ENCODE measurements around the gene GLCE. TPM values are rescaled to one million over a fixed set of nuclear protein-coding genes. Genes with fewer than 3 reads are reported as not detected.
A peak's percentile ranks its signal among the peaks of the same experiment; 100 is the strongest.

The GLCE gene
- total RNA-seq, 1 donor: 17.7 TPM

DNA sequence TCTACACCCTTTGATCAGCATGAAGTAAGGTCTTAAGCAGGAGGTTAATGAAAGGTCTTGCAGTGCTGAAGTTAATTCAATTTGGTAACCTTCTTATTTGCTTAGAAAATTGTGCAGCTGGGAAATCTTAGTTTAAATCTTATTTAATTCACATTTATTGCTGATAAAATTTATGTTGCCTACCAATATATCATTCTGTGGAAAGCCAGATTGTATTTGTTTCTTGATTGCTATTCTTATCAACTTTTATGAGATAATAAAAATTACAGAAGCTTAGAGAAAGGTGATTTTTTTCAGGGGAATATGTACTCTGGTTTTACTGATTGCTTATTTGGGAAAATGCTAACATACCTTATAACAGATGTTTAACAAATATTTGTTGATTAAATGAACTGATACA, 74.2 kb downstream of the GLCE start:
- DNase-seq (ENCODE audit: low read depth): no peak
- TF ChIP-seq, protein P1, sequence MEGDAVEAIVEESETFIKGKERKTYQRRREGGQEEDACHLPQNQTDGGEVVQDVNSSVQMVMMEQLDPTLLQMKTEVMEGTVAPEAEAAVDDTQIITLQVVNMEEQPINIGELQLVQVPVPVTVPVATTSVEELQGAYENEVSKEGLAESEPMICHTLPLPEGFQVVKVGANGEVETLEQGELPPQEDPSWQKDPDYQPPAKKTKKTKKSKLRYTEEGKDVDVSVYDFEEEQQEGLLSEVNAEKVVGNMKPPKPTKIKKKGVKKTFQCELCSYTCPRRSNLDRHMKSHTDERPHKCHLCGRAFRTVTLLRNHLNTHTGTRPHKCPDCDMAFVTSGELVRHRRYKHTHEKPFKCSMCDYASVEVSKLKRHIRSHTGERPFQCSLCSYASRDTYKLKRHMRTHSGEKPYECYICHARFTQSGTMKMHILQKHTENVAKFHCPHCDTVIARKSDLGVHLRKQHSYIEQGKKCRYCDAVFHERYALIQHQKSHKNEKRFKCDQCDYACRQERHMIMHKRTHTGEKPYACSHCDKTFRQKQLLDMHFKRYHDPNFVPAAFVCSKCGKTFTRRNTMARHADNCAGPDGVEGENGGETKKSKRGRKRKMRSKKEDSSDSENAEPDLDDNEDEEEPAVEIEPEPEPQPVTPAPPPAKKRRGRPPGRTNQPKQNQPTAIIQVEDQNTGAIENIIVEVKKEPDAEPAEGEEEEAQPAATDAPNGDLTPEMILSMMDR (IDR thresholded peaks at IDR 0.05; ENCODE audit: insufficient read depth, low read depth, low read length): no peak
- H3K4me3 ChIP-seq (ENCODE audit: low read depth, low read length): no peak overlapping the region

DNA sequence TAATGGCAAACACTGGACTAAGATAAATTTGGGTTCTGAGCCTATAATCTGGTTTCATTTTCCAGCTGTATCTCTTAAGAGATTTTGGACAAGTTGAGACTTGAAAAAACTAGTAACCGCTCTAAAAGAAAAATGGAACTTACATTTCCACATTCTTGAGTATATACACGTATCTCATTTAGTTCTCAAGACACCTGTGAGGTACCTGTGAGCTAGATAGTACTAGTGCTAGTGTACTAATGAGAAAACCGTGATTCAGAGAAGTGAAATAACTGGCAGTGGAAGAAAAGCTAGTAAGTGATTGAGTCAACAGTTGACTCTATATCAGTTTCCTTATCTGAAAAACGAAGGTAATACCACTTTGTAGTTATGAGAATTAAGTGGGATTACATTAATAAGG, 76.1 kb downstream of the GLCE start:
- H3K4me3 ChIP-seq (ENCODE audit: low read depth, low read length): no peak overlapping the region
- TF ChIP-seq, protein P1 (IDR thresholded peaks at IDR 0.05; ENCODE audit: insufficient read depth, low read depth, low read length): no peak
- DNase-seq (ENCODE audit: low read depth): no peak

DNA sequence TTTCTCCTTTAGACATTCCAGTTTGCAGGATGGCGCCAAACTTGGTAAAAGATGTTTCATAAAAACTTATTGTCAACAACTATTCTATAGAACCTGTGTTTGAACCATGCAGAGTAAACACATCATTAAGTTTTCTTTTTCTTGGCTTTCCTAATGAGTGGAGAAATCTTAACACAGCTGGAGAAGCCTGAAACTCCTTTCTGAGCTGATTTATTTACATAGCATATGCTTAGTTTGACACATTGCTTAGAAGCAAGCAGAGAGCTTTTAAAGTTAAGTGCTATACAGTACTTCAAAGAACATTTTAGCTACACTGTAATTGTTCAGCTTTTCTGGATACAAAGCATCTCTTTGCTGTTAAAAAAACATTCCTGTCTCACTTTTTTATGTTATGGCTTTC, 77.3 kb downstream of the GLCE start:
- TF ChIP-seq, protein P1 (IDR thresholded peaks at IDR 0.05; ENCODE audit: insufficient read depth, low read depth, low read length): no peak
- no peak overlapping the region for H3K4me3 ChIP-seq (ENCODE audit: low read depth, low read length)
- DNase-seq (ENCODE audit: low read depth): no peak

DNA sequence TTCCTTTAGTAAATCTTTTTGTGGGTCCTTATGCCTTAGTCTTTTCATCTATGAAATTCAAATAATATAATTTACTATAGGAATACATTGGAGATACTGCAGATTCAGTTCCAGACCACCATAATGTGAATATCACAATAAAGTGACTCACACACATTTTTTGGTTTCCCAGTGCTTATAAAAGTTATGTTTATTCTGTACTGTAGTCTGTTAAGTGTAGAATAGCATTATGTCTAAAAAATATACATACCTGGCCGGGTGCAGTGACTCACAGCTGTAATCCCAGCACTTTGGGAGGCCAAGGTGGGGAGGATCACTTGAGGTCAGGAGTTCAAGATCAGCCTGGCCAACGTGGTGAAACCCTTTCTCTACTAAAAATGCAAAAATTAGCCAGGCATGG, 84.4 kb downstream of the GLCE start:
- H3K4me3 ChIP-seq (ENCODE audit: low read depth, low read length): no peak overlapping the region
- TF ChIP-seq, protein P1 (IDR thresholded peaks at IDR 0.05; ENCODE audit: insufficient read depth, low read depth, low read length): no peak
- peak; percentile 16 for DNase-seq (ENCODE audit: low read depth)

DNA sequence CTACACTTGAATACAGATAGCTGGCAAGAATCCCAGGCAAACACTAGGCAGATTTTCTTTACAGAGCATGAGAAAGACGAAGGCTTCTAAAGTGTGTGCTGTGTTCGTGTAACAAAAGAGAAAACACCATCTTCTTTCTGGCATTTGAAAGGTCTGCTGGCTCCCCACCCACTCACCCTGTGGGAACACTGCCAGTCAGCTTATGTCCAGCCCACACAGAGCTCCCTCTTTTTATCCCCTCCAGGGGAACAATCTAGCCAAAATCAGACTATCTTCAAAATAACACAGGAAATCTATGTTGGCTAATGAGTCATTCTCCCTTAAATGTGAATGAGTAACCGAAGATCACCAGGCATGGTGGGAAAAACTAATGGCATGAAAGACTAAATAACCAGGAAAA, 92.7 kb downstream of the GLCE start:
- DNase-seq (ENCODE audit: low read depth): peak; percentile 88
- no peak overlapping the region for H3K4me3 ChIP-seq (ENCODE audit: low read depth, low read length)
- TF ChIP-seq, protein P1 (IDR thresholded peaks at IDR 0.05; ENCODE audit: insufficient read depth, low read depth, low read length): no peak

DNA sequence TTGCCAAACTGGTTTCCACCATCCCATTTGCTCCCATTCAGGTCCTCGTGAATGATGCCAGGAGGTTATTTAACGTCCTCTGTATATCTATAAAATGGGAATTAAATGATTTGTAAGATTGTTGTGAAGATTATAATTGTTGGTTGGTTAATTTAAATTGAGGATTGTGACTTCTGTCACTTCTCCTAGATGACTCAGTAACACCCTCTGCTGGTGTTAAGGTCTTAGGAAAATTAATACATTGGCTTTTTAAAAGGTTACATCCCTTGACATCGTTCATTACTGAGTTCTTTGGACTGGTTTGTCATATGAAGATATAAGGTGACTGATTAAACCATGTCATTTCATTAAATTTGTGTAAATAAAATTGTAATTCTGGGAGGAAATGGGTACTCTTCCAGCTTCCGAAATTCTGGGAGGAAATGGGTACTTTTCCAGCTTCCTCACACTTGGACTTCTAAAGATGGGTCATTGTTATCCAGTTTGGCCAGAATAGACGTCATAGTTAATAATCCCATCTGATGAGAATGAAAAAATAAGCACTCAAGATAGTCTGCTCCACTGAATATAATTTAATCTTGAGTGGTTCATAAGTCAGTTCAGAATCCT, 105.0 kb downstream of the GLCE start:
- no peak overlapping the region for H3K4me3 ChIP-seq (ENCODE audit: low read depth, low read length)
- TF ChIP-seq, protein P1 (IDR thresholded peaks at IDR 0.05; ENCODE audit: insufficient read depth, low read depth, low read length): peak; percentile 56
- peak; percentile 48 for DNase-seq (ENCODE audit: low read depth)

DNA sequence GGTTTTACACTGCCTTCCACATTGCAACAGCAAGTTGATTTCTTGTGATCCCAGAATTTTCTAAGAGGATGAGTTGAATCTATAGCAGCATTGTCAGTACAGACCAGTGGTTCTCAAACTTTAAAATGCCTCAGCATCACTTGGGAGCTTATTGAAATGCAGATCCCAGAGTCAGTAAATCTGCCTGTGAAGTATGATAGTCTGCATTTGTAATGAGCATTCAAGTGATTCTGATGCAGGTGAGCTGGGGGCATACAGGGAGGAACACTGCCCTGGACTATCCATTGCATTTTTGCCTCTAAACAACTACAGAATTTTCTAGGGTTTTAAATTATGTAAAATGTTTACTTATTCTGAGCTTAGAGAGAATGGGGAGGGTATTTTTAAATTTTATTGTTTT, 110.8 kb downstream of the GLCE start:
- DNase-seq (ENCODE audit: low read depth): no peak
- TF ChIP-seq, protein P1 (IDR thresholded peaks at IDR 0.05; ENCODE audit: insufficient read depth, low read depth, low read length): no peak
- H3K4me3 ChIP-seq (ENCODE audit: low read depth, low read length): no peak overlapping the region

Data from fibroblast of villous mesenchyme (primary cell).